Neural progenitor cell (in vitro differentiated cells): ENCODE results near the gene DLG2. TPM values are rescaled to one million over a fixed set of nuclear protein-coding genes. Genes with fewer than 3 reads are reported as not detected.

ENCODE experiments used
- DNase-seq: peaks from one replicate; pipeline ENCODE4 v3.0.0-alpha.2; 2016; ENCODE audit warnings: low spot score
- H2AFZ ChIP-seq: fragments of 200-600 bp; sonication (generic); replicated peaks from 2 replicates; pipeline ENCODE4 v1.6.1; 2016; ENCODE audit warnings: antibody characterized with exemption
- H3F3A ChIP-seq: fragments of 200-600 bp; sonication (generic); 2 replicates; pipeline ENCODE4 v1.6.1; 2016; ENCODE audit warnings: antibody characterized with exemption, low read depth
- H3K27ac ChIP-seq: fragments of 200-600 bp; sonication (generic); 2 replicates; pipeline ENCODE4 v1.5.1; 2016; ENCODE audit warnings: mild to moderate bottlenecking
- H3K27me3 ChIP-seq: fragments of 200-600 bp; sonication (generic); 2 replicates; pipeline ENCODE4 v1.6.1; 2016; ENCODE audit warnings: mild to moderate bottlenecking, moderate library complexity
- H3K36me3 ChIP-seq: fragments of 200-600 bp; sonication (generic); 2 replicates; pipeline ENCODE4 v1.5.1; 2016
- H3K4me1 ChIP-seq: fragments of 200-600 bp; sonication (generic); 2 replicates; pipeline ENCODE4 v1.6.1; 2016; ENCODE audit warnings: mixed run types
- H3K4me2 ChIP-seq: fragments of 200-600 bp; sonication (generic); 2 replicates; pipeline ENCODE4 v1.6.1; 2016
- H3K4me3 ChIP-seq: fragments of 200-600 bp; sonication (generic); 2 replicates; pipeline ENCODE4 v1.5.1; 2016
- H3K79me2 ChIP-seq: fragments of 200-600 bp; sonication (generic); 2 replicates; pipeline ENCODE4 v1.6.1; 2016; ENCODE audit warnings: low read depth
- H3K9ac ChIP-seq: fragments of 200-600 bp; sonication (generic); 2 replicates; pipeline ENCODE4 v1.6.1; 2016
- H3K9me3 ChIP-seq: fragments of 200-600 bp; sonication (generic); 2 replicates; pipeline ENCODE4 v1.5.1; 2016; ENCODE audit warnings: low read depth
- H4K20me1 ChIP-seq: fragments of 200-600 bp; sonication (generic); 2 replicates; pipeline ENCODE4 v1.6.1; 2016; ENCODE audit warnings: low read depth
- H3K27ac Mint-ChIP-seq: 3 replicates; pipeline ENCODE4 v1.8.0; 2021; ENCODE audit warnings: mixed read lengths
- H3K27me3 Mint-ChIP-seq: 2 replicates; pipeline ENCODE4 v1.8.0; 2022; ENCODE audit warnings: low read depth, mild to moderate bottlenecking, inconsistent platforms, moderate library complexity, mixed read lengths; ENCODE audit not compliant: insufficient read depth
- H3K36me3 Mint-ChIP-seq: 3 replicates; pipeline ENCODE4 v1.8.0; 2021; ENCODE audit warnings: mixed read lengths
- H3K4me1 Mint-ChIP-seq: 3 replicates; pipeline ENCODE4 v1.8.0; 2021; ENCODE audit warnings: mixed read lengths
- H3K4me3 Mint-ChIP-seq: 3 replicates; pipeline ENCODE4 v1.8.0; 2021; ENCODE audit warnings: mild to moderate bottlenecking, moderate library complexity, mixed read lengths
- H3K9me3 Mint-ChIP-seq: 3 replicates; pipeline ENCODE4 v1.8.0; 2020; ENCODE audit warnings: mixed read lengths
- EZH2 ChIP-seq: fragments of 200-600 bp; sonication (generic); IDR thresholded peaks from 2 replicates; pipeline ENCODE4 v1.6.1; 2017; ENCODE audit warnings: antibody characterized with exemption, mild to moderate bottlenecking, moderate library complexity
- EZH2phosphoT487 ChIP-seq: fragments of 200-600 bp; sonication (generic); IDR thresholded peaks from 2 replicates; pipeline ENCODE4 v1.6.1; 2017; ENCODE audit warnings: antibody characterized with exemption
- total RNA-seq: library from RNA; depleted of rRNA; stranded (reverse); fragments of >200 nt; gene quantifications from 2 replicates; pipeline ENCODE4 v1.2.3, GENCODE V29; 2015; ENCODE audit warnings: low replicate concordance
- TF ChIP-seq, protein P1 (sequence below): fragments of 200-600 bp; sonication (generic); IDR thresholded peaks from 2 replicates; pipeline ENCODE4 v1.5.1; 2017; ENCODE audit warnings: antibody characterized with exemption, mild to moderate bottlenecking

The DLG2 gene
- total RNA-seq, 1 donor from 2014 or later: 7.5 TPM

GRCh38 chr11:84675396-84676025, 951.6 kb downstream of the DLG2 start:
- no peaks in the 10 kb centered on the region for H3K9me3 Mint-ChIP-seq
- no peak for DNase-seq
- Histone ChIP-seq H3K36me3 (no peaks in the 10 kb centered on the region), H3K4me1 (no peaks in the 10 kb centered on the region), H2AFZ (no peak overlapping the region), H3K27me3 (no peaks in the 10 kb centered on the region), H4K20me1 (no peaks in the 10 kb centered on the region), H3K9me3 (no peaks in the 10 kb centered on the region), H3F3A (no peaks in the 10 kb centered on the region), H3K4me2 (no peak overlapping the region), H3K79me2 (no peaks in the 10 kb centered on the region), H3K27ac (no peak overlapping the region), H3K4me3 (no peak overlapping the region), H3K9ac (no peak overlapping the region)
- H3K4me3 Mint-ChIP-seq: no peak overlapping the region
- H3K4me1 Mint-ChIP-seq: peaks cover 4% of the 10 kb centered on the region
- TF ChIP-seq, protein P1, sequence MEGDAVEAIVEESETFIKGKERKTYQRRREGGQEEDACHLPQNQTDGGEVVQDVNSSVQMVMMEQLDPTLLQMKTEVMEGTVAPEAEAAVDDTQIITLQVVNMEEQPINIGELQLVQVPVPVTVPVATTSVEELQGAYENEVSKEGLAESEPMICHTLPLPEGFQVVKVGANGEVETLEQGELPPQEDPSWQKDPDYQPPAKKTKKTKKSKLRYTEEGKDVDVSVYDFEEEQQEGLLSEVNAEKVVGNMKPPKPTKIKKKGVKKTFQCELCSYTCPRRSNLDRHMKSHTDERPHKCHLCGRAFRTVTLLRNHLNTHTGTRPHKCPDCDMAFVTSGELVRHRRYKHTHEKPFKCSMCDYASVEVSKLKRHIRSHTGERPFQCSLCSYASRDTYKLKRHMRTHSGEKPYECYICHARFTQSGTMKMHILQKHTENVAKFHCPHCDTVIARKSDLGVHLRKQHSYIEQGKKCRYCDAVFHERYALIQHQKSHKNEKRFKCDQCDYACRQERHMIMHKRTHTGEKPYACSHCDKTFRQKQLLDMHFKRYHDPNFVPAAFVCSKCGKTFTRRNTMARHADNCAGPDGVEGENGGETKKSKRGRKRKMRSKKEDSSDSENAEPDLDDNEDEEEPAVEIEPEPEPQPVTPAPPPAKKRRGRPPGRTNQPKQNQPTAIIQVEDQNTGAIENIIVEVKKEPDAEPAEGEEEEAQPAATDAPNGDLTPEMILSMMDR: no peak
- TF ChIP-seq EZH2phosphoT487 (no peak), EZH2 (no peak)
- no peaks in the 10 kb centered on the region for H3K27me3 Mint-ChIP-seq
- H3K36me3 Mint-ChIP-seq: no peaks in the 10 kb centered on the region
- no peak overlapping the region for H3K27ac Mint-ChIP-seq

GRCh38 chr11:84673753-84674152, 953.4 kb downstream of the DLG2 start:
- H3K27me3 ChIP-seq: no peaks in the 10 kb centered on the region
- H3K4me3 ChIP-seq: no peak overlapping the region
- H3K27ac Mint-ChIP-seq: no peak overlapping the region

DNA sequence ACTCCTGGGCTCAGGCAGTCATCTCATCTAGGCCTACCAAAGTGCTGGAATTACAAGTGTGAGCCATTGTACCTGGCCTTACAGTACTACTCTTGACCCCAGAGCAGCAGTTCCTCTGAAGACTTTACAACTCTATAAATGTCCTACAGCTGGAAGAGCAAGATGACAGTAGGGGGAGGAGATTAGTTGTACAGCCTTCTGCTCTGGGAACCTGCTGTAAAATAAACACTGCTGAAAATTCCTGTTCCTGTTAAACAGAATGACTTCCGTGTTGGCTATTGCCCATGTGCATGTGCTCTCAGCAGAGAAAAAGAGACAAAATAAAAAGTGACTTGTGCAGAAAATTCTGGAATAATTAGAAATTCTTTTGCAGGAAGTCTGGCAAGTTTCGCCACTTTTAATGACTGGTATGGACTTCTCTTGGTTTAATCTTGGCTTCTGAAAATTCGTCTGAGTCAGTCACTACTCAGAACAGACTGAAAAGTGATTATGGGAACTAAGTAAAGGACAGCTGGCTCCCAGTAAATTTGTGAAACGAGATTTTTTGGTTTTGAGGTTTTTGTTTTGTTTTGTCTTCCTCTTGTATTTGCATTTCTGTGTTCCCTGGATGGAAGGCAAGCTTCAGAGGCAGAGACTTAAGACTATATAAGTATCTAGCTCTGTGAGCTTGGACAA, 955.7 kb downstream of the DLG2 start:
- Histone ChIP-seq H4K20me1 (no peaks in the 10 kb centered on the region), H3K79me2 (no peaks in the 10 kb centered on the region), H3F3A (no peaks in the 10 kb centered on the region), H3K36me3 (no peaks in the 10 kb centered on the region), H3K4me3 (no peak overlapping the region), H3K9me3 (no peaks in the 10 kb centered on the region), H3K4me1 (no peaks in the 10 kb centered on the region), H3K4me2 (no peak overlapping the region), H2AFZ (no peak overlapping the region), H3K27ac (no peak overlapping the region), H3K9ac (no peak overlapping the region), H3K27me3 (no peaks in the 10 kb centered on the region)
- no peaks in the 10 kb centered on the region for H3K36me3 Mint-ChIP-seq
- H3K4me3 Mint-ChIP-seq: no peak overlapping the region
- no peaks in the 10 kb centered on the region for H3K4me1 Mint-ChIP-seq
- TF ChIP-seq EZH2: no peak
- no peak for TF ChIP-seq EZH2phosphoT487
- TF ChIP-seq, protein P1: no peak
- no peaks in the 10 kb centered on the region for H3K27me3 Mint-ChIP-seq
- H3K27ac Mint-ChIP-seq: no peak overlapping the region
- no peaks in the 10 kb centered on the region for H3K9me3 Mint-ChIP-seq
- DNase-seq: no peak

More at GRCh38 chr11:84673753-84674152, 953.4 kb downstream of the DLG2 start:
- no peaks in the 10 kb centered on the region for H3K79me2 ChIP-seq
- no peaks in the 10 kb centered on the region for H3F3A ChIP-seq
- no peaks in the 10 kb centered on the region for H3K9me3 Mint-ChIP-seq
- H3K9me3 ChIP-seq: no peaks in the 10 kb centered on the region
- no peaks in the 10 kb centered on the region for H3K4me1 ChIP-seq
- TF ChIP-seq, protein P1: no peak
- TF ChIP-seq EZH2phosphoT487: no peak
- TF ChIP-seq EZH2: no peak
- H3K4me3 Mint-ChIP-seq: no peak overlapping the region
- H3K4me2 ChIP-seq: no peak overlapping the region
- H3K4me1 Mint-ChIP-seq: no peaks in the 10 kb centered on the region
- H3K36me3 Mint-ChIP-seq: no peaks in the 10 kb centered on the region
- no peaks in the 10 kb centered on the region for H3K36me3 ChIP-seq
- H4K20me1 ChIP-seq: no peaks in the 10 kb centered on the region
- DNase-seq: no peak
- H3K9ac ChIP-seq: no peak overlapping the region
- H3K27ac ChIP-seq: no peak overlapping the region
- H2AFZ ChIP-seq: no peak overlapping the region
- H3K27me3 Mint-ChIP-seq: no peaks in the 10 kb centered on the region
